G401 (cell line): ENCODE data around the gene TRABD2B. TPM values are rescaled to one million over a fixed set of nuclear protein-coding genes. Genes with fewer than 3 reads are reported as not detected.

Experiments
- DNase-seq: peaks from one replicate; pipeline ENCODE4 v3.0.0-alpha.2; 2015; ENCODE audit warnings: low spot score
- in situ Hi-C: cut with HindIII; loops from 2 replicates; pipeline ENCODE4 v1.10.0; 2016; ENCODE audit warnings: low sequenced_read_pairs, mixed read lengths
- total RNA-seq: library from RNA; depleted of rRNA; stranded (reverse); fragments of >200 nt; shearing (Covaris generic); gene quantifications from 2 replicates; pipeline ENCODE4 v1.2.3, GENCODE V29; 2014

The TRABD2B gene
- total RNA-seq, 1 experiment from 2014 or later, result not detected

- no peak for DNase-seq
- in situ Hi-C loops, result no loop called here
Measured at GRCh38 chr1:47895279-47896125, 101.7 kb downstream of the TRABD2B start.

GRCh38 chr1:47894410-47895278 lies 102.5 kb downstream of the TRABD2B start:
- no peak for DNase-seq
- in situ Hi-C loops, result no loop called here

GRCh38 chr1:47893412-47893811 lies 103.8 kb downstream of the TRABD2B start:
- DNase-seq, result no peak
- in situ Hi-C loops, result no loop called here

- no peak for DNase-seq
- in situ Hi-C loops, result no loop called here
Measured at GRCh38 chr1:47890779-47891178, 106.4 kb downstream of the TRABD2B start.

GRCh38 chr1:47888294-47888629 lies 108.9 kb downstream of the TRABD2B start:
- in situ Hi-C loops, result no loop called here
- no peak for DNase-seq

GRCh38 chr1:47887475-47888293 lies 109.5 kb downstream of the TRABD2B start:
- no peak for DNase-seq
- in situ Hi-C loops, result no loop called here

- in situ Hi-C loops, result no loop called here
- no peak for DNase-seq
Measured at GRCh38 chr1:47887060-47887459, 110.1 kb downstream of the TRABD2B start.

GRCh38 chr1:47886141-47886540 lies 111.0 kb downstream of the TRABD2B start:
- in situ Hi-C loops, result no loop called here

GRCh38 chr1:47885062-47885830 lies 111.9 kb downstream of the TRABD2B start:
- in situ Hi-C loops, result no loop called here
- no peak for DNase-seq

More at GRCh38 chr1:47886141-47886540, 111.0 kb downstream of the TRABD2B start:
- no peak for DNase-seq

GRCh38 chr1:47883963-47884362 lies 113.2 kb downstream of the TRABD2B start:
- in situ Hi-C loops, result no loop called here

GRCh38 chr1:47881505-47882442 lies 115.4 kb downstream of the TRABD2B start:
- in situ Hi-C loops, result no loop called here

More at GRCh38 chr1:47883963-47884362, 113.2 kb downstream of the TRABD2B start:
- no peak for DNase-seq

GRCh38 chr1:47876587-47876963 lies 120.6 kb downstream of the TRABD2B start:
- in situ Hi-C loops, result no loop called here
- DNase-seq, result no peak

More at GRCh38 chr1:47881505-47882442, 115.4 kb downstream of the TRABD2B start:
- no peak for DNase-seq

- no peak for DNase-seq
- in situ Hi-C loops, result no loop called here
Measured at GRCh38 chr1:47875831-47876586, 121.2 kb downstream of the TRABD2B start.

GRCh38 chr1:47875036-47875435 lies 122.1 kb downstream of the TRABD2B start:
- DNase-seq, result no peak
- in situ Hi-C loops, result no loop called here

GRCh38 chr1:47873337-47873736 lies 123.8 kb downstream of the TRABD2B start:
- in situ Hi-C loops, result no loop called here
- no peak for DNase-seq

- in situ Hi-C loops, result no loop called here
- DNase-seq, result no peak
Measured at GRCh38 chr1:47872886-47873285, 124.3 kb downstream of the TRABD2B start.

GRCh38 chr1:47871799-47872353 lies 125.3 kb downstream of the TRABD2B start:
- no peak for DNase-seq

More at GRCh38 chr1:47871799-47872353, 125.3 kb downstream of the TRABD2B start:
- in situ Hi-C loops, result no loop called here
